ENCODE results near the gene SLC17A1. TPM values are rescaled to one million over a fixed set of nuclear protein-coding genes. Genes with fewer than 3 reads are reported as not detected.

SLC17A1 gene
- total and polyA plus RNA-seq, 2 of the 4 experiments (the other 2 are of a cell fraction) = not detected

DNA sequence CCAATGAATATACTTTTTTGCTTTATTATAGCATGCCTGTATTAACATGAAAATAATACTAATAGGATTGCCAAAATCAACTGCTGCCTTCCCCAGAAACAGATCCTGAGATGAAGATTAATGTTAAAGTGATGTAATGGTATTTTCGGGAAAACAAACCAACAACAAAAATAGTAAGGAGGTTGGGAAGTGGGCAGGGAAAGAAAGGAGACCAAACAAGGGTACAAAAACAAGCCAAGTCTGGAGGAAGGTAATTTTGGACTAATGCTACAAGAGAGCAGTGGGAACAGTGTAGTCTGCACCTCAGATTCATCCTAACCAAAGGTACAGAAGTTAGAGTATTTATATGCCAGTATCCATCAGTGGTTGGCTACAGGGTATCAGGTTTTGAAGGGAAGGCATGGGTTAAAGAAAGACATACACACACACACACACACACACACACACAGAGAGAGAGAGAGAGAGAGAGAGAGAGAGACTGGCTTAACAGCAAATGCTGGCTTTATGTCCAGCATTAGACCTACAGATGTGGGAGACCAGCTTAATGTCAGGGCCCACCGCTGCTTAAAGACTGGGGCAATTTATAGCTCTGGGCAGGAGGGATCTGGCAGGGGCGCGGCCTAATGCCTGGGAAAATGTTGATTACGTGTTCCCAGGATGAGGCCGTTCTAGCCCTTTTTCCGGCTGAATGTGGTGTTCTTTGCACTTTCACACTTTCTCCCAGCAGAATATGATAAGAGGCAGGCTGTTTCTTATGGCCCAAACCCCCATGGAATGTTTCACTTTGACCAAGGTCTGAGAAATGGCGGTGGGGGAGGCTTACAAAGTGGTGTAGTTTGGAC, 3.8 kb upstream of the SLC17A1 start:
- H4K20me1 ChIP-seq (ENCODE audit: insufficient read depth, low read length) = no peaks in the 10 kb centered on the region
- H3K18ac ChIP-seq (ENCODE audit: low read depth, low read length) = no peak overlapping the region
- no peak overlapping the region for H2BK120ac ChIP-seq (ENCODE audit: low read depth, low read length)
- TF ChIP-seq, protein P1, sequence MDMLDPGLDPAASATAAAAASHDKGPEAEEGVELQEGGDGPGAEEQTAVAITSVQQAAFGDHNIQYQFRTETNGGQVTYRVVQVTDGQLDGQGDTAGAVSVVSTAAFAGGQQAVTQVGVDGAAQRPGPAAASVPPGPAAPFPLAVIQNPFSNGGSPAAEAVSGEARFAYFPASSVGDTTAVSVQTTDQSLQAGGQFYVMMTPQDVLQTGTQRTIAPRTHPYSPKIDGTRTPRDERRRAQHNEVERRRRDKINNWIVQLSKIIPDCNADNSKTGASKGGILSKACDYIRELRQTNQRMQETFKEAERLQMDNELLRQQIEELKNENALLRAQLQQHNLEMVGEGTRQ (IDR thresholded peaks at IDR 0.05; ENCODE audit: low read depth, low read length) = no peak
- TF ChIP-seq NFE2L2 (IDR thresholded peaks at IDR 0.05; ENCODE audit: low read depth, low read length) (no peak), SMC3 (IDR thresholded peaks at IDR 0.05; ENCODE audit: low read depth, low read length) (no peak), RCOR1 (IDR thresholded peaks at IDR 0.05; ENCODE audit: insufficient replicate concordance, low read length) (no peak), MAFK (IDR thresholded peaks at IDR 0.05; ENCODE audit: low read depth, low read length) (no peak), CHD1 (IDR thresholded peaks at IDR 0.05; ENCODE audit: low read depth, low read length) (no peak), POLR2A (IDR thresholded peaks at IDR 0.05; ENCODE audit: low read depth, low read length) (no peak), RAD21 (IDR thresholded peaks at IDR 0.05; ENCODE audit: low read length) (no peak), CEBPB (IDR thresholded peaks at IDR 0.05; ENCODE audit: low read depth, low read length) (no peak), MAZ (IDR thresholded peaks at IDR 0.05; ENCODE audit: borderline replicate concordance, low read depth, low read length) (no peak), RFX5 (IDR thresholded peaks at IDR 0.05; ENCODE audit: low read depth, low read length) (no peak), FOS (IDR thresholded peaks at IDR 0.05; ENCODE audit: low read depth, low read length) (no peak), MXI1 (IDR thresholded peaks at IDR 0.05; ENCODE audit: borderline replicate concordance, low read depth, low read length) (no peak), BHLHE40 (IDR thresholded peaks at IDR 0.05; ENCODE audit: low read depth, low read length) (no peak)
- TF ChIP-seq, protein P2, sequence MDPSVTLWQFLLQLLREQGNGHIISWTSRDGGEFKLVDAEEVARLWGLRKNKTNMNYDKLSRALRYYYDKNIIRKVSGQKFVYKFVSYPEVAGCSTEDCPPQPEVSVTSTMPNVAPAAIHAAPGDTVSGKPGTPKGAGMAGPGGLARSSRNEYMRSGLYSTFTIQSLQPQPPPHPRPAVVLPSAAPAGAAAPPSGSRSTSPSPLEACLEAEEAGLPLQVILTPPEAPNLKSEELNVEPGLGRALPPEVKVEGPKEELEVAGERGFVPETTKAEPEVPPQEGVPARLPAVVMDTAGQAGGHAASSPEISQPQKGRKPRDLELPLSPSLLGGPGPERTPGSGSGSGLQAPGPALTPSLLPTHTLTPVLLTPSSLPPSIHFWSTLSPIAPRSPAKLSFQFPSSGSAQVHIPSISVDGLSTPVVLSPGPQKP (IDR thresholded peaks at IDR 0.05; ENCODE audit: borderline replicate concordance, low read depth, low read length) = no peak
- TF ChIP-seq, protein P3, sequence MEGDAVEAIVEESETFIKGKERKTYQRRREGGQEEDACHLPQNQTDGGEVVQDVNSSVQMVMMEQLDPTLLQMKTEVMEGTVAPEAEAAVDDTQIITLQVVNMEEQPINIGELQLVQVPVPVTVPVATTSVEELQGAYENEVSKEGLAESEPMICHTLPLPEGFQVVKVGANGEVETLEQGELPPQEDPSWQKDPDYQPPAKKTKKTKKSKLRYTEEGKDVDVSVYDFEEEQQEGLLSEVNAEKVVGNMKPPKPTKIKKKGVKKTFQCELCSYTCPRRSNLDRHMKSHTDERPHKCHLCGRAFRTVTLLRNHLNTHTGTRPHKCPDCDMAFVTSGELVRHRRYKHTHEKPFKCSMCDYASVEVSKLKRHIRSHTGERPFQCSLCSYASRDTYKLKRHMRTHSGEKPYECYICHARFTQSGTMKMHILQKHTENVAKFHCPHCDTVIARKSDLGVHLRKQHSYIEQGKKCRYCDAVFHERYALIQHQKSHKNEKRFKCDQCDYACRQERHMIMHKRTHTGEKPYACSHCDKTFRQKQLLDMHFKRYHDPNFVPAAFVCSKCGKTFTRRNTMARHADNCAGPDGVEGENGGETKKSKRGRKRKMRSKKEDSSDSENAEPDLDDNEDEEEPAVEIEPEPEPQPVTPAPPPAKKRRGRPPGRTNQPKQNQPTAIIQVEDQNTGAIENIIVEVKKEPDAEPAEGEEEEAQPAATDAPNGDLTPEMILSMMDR (conservative IDR thresholded peaks at IDR 0.05; ENCODE audit: low read depth, low read length) = no peak
- H3K4me1 ChIP-seq (ENCODE audit: control insufficient read depth, insufficient read depth, low read length) = no peaks in the 10 kb centered on the region
- no peak overlapping the region for H2BK15ac ChIP-seq (ENCODE audit: low read depth, low read length)
- no peak for ATAC-seq (ENCODE audit: low read depth)
- no peak overlapping the region for H2AK9ac ChIP-seq (replicated peaks; ENCODE audit: low read depth, low read length, poor library complexity)
- WGBS, 2 experiments (ENCODE audit: extremely low coverage in 2 of 2, insufficient read length in 1 of 2) = 0% methylated on average over 3 of the region's 8 CpGs; no CpG with 5 or more reads in 1 of the 2 experiments
- H3K4me2 ChIP-seq (ENCODE audit: low read depth, low read length) = no peak overlapping the region
- intact Hi-C loops (cut with micrococcal nuclease) = no loop called here
- H3K27me3 ChIP-seq (ENCODE audit: control insufficient read depth, insufficient read depth, low read length) = no peaks in the 10 kb centered on the region
- no peaks in the 10 kb centered on the region for H3K36me3 ChIP-seq (ENCODE audit: control insufficient read depth, insufficient read depth, low read length)
- H2BK20ac ChIP-seq (ENCODE audit: low read depth, low read length) = no peak overlapping the region
- H3K9me1 ChIP-seq (ENCODE audit: insufficient read depth, low read length) = no peaks in the 10 kb centered on the region
- no peaks in the 10 kb centered on the region for H3K9me3 ChIP-seq (ENCODE audit: control insufficient read depth, insufficient read depth, low read length)
- H3K27ac ChIP-seq (ENCODE audit: insufficient read depth, low read length) = no peak overlapping the region
- H3K23ac ChIP-seq (ENCODE audit: low read depth, low read length) = no peak overlapping the region
- ChIA-PET POLR2A (ENCODE audit: unreplicated experiment) (no interaction called here), CTCF (no interaction called here)
- H4K5ac ChIP-seq (ENCODE audit: low read depth, low read length) = no peak overlapping the region
- H4K8ac ChIP-seq (ENCODE audit: low read depth in 2 of 2, low read length in 2 of 2) = no peak overlapping the region
- no peak for DNase-seq
- H4K91ac ChIP-seq (ENCODE audit: insufficient read depth, low read depth, low read length) = no peak overlapping the region
- no peak overlapping the region for H2BK5ac ChIP-seq (ENCODE audit: low read depth, low read length, poor library complexity, severe bottlenecking)
- H2AFZ ChIP-seq (replicated peaks; ENCODE audit: low read length, poor library complexity) = no peak overlapping the region
- BruUV-seq (replicated peaks) = no TSS peak
- no peak overlapping the region for H3K56ac ChIP-seq (ENCODE audit: extremely low read depth, insufficient read depth, low read length)
- dilution Hi-C loops (cut with HindIII; ENCODE audit: low sequenced_read_pairs, unreplicated experiment) = no loop called here
- H3K14ac ChIP-seq (replicated peaks; ENCODE audit: low read depth, low read length) = no peak overlapping the region
- no peak overlapping the region for H3K4me3 ChIP-seq (ENCODE audit: insufficient read depth, low read depth, low read length)
- H3K79me1 ChIP-seq (ENCODE audit: low read depth in 1 of 2, low read length in 2 of 2) = no peaks in the 10 kb centered on the region
- H3K9ac ChIP-seq (ENCODE audit: low read depth, low read length) = no peak overlapping the region
- in situ Hi-C loops (cut with MboI; ENCODE audit: low sequenced_read_pairs) = no loop called here
- no peak overlapping the region for H3K4ac ChIP-seq (ENCODE audit: low read depth, low read length)
- H2AK5ac ChIP-seq (ENCODE audit: low read depth, low read length) = no peak overlapping the region
